A549 treated with RU486 at 1 μM for 4 hours (cell line): ENCODE results near the gene ZNF587B. TPM values are rescaled to one million over a fixed set of nuclear protein-coding genes. Genes with fewer than 3 reads are reported as not detected.

ENCODE experiments used
- total RNA-seq: library from RNA; stranded (reverse); fragments of 200-300 nt; extraction: Qiagen RNA extraction; gene quantifications from 5 replicates; pipeline ENCODE4 v1.2.3, GENCODE V29; 2022; ENCODE audit warnings: low read depth

ZNF587B gene
- 7.5 to 11.4 TPM (median 8.0 TPM) in 5 replicates for total RNA-seq

DNA sequence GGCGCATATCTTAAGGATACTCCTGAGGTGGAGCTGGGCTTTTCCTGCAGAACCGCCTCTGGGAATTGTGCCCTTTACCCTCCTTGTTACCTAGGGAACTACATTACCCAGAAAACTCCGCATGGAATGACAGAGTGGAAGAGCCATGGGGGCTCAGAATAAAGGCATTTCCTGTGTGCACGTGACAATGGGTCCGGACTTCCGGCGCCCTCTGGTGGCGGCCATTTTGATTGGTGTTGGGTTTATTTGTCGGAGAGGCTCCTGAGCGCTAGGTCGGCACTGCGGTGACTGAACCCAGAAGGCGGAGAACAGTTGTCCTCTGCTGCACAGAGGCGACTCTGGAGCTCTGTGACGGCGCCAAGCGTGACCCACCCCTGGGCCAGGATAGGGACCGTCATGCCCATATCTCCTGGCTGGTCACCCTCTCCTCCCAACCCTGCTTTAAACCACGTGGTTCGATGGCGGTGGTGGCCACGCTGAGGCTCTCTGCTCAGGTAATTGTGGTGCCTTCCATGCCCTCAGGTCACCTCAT is at the start of gene ZNF587B:
Gene ZNF587B (plus strand): TSS at position 229 of the 532 bp plus-strand sequence. CDS start 230 bp downstream, at position 459.

DNA sequence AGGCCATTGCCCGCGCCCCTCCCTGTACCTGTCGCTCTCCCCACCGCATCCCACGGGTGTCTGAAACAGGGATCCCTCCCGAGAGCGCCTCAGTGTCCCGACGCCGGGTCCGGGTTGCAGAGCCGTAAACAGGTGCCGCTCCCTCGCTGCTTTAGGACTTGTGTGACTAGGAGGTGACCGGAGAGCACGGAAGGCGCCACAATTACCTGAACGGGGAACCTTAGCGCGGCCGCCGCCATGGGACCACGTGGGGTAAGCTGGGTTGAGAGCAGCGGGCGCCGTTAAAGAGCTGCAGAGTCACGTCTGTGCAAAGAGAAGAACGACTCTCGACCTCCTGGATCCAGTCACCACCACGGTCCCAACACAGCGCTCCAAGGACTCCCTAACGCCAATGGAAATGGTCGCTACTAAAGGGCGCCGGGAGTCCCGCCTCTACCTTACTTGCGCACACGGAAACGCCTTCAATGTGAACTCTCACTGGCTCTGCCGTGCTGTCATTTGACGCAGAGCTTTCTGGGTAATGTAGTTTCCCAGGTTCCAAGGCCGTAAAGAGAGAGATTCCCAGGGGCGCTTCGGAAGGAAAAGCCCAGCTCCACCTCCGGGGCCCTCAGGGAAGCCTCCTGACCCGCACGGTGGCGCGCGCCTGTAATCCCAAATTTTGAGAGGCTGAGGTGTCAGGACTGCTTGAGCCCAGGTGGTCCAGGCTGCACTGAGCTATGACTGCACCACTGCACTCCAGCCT is 15.4 kb upstream of the ZNF587B start, which contains the start of gene ZNF552:
Gene ZNF552 (minus strand): TSS at position 409 of the 742 bp plus-strand sequence. CDS start 170 bp downstream, at position 239.

GRCh38 chr19:57849666-57850473 is 19.8 kb downstream of the ZNF587B start, which contains the start of gene ZNF587:
Gene ZNF587 (plus strand): TSS chr19:57849859. CDS start chr19:57850039, 180 bp downstream.

DNA sequence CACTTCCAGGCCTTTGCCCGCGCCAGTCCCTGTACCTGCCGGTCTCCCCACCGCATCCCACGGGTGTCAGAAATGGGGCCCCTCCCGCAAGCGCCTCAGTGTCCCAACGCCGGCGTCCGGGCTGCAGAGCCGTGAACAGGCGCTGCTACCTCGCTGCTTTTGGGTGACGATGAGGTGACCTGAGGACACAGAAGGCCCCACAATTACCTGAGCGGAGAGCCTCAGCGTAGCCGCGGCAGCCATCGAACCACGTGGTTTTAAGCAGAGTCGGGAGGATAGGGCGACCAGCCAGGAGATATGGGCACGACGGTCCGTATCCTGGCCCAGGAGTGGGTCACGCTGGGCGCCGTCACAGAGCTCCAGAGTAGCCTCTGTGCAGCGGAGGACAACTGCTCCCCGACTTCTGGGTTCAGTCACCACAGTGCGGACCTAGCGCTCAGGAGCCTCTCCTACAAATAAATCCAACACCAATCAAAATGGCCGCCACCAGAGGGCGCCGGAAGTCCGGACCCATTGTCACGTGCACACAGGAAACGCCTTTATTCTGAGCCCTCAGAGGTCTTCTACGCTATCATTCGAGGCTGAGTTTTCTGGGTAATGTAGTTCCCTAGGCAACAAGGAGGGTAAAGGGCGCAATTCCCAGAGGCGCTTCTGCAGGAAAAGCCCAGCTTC is 58.6 kb downstream of the ZNF587B start, which contains the start of gene ZNF814:
Gene ZNF814 (minus strand): TSS at position 478 of the 672 bp plus-strand sequence. CDS start 235 bp downstream, at position 243.

Other genes starting within 250 kb of the ZNF587B start
- 0.06 TPM in 1 of 5 replicates, not detected in the others for gene ZIK1, start 246.2 kb upstream of the ZNF587B start, total RNA-seq
- 4.1 to 4.8 TPM (median 4.4 TPM) in 5 replicates for gene ZNF530, start 230.4 kb upstream of the ZNF587B start, total RNA-seq
- 5.3 to 9.1 TPM (median 8.5 TPM) in 5 replicates for gene ZNF134, start 216.1 kb upstream of the ZNF587B start, total RNA-seq
- gene ZNF211, start 197.1 kb upstream of the ZNF587B start, total RNA-seq: 5.4 to 6.4 TPM (median 6.0 TPM) in 5 replicates
- not detected in 5 replicates for gene ZSCAN4, start 161.4 kb upstream of the ZNF587B start, total RNA-seq
- 5.4 to 6.2 TPM (median 6.0 TPM) in 5 replicates for gene ZNF551, start 148.3 kb upstream of the ZNF587B start, total RNA-seq
- not detected in 5 replicates for gene ZNF154, start 121.1 kb upstream of the ZNF587B start, total RNA-seq
- 0.73 to 1.0 TPM (median 0.80 TPM) in 5 replicates for gene ZNF671, start 102.7 kb upstream of the ZNF587B start, total RNA-seq
- gene ZNF776, start 83.5 kb upstream of the ZNF587B start, total RNA-seq: 4.3 to 6.2 TPM (median 5.1 TPM) in 5 replicates
- gene ZNF586, start 60.6 kb upstream of the ZNF587B start, total RNA-seq: 5.6 to 7.8 TPM (median 6.4 TPM) in 5 replicates
- gene ZNF552, start 15.4 kb upstream of the ZNF587B start, total RNA-seq: 4.5 to 6.3 TPM (median 5.4 TPM) in 5 replicates
- 4.8 to 7.8 TPM (median 6.4 TPM) in 5 replicates for gene ZNF587, start 19.6 kb downstream of the ZNF587B start, total RNA-seq
- gene ZNF814, start 58.7 kb downstream of the ZNF587B start, total RNA-seq: 1.8 to 2.6 TPM (median 2.5 TPM) in 5 replicates
- gene ZNF417, start 86.3 kb downstream of the ZNF587B start, total RNA-seq: 2.5 to 4.8 TPM (median 4.1 TPM) in 5 replicates
- 0.74 to 1.7 TPM (median 0.82 TPM) in 5 replicates for gene ZNF418, start 105.1 kb downstream of the ZNF587B start, total RNA-seq
- 1.2 to 1.8 TPM (median 1.3 TPM) in 5 replicates for gene ZNF256, start 117.4 kb downstream of the ZNF587B start, total RNA-seq
- gene C19orf18, start 144.2 kb downstream of the ZNF587B start, total RNA-seq: 0.15 TPM in 1 of 5 replicates, not detected in the others
- 1.3 to 3.0 TPM (median 2.7 TPM) in 5 replicates for gene ZNF606, start 172.5 kb downstream of the ZNF587B start, total RNA-seq
- not detected in 5 replicates for gene ZSCAN1, start 203.7 kb downstream of the ZNF587B start, total RNA-seq
- not detected in 5 replicates for gene ZNF135, start 229.0 kb downstream of the ZNF587B start, total RNA-seq